Aorta (tissue), 5 donors: ENCODE results near the gene TSHZ3. TPM values are rescaled to one million over a fixed set of nuclear protein-coding genes. Genes with fewer than 3 reads are reported as not detected.

Source experiments
- ATAC-seq: fragments of 200-7000 bp; cut with Tn5 transposase; one replicate; pipeline ENCODE4 v1.9.1; 2022; ENCODE audit warnings: moderate library complexity; ENCODE audit not compliant: low FRiP score
- DNase-seq, 2 donors: peaks; one replicate each; pipeline ENCODE4 v3.0.0-alpha.2; 2020
- H3K27ac ChIP-seq, 2 donors: one replicate each; pipeline ENCODE4 v1.5.1; 2013; ENCODE audit warnings: low read length in 2 of 2, mild to moderate bottlenecking in 2 of 2, moderate library complexity in 2 of 2, control low read depth in 1 of 2, inconsistent platforms in 1 of 2, low read depth in 1 of 2
- H3K27me3 ChIP-seq, 2 donors: one replicate each; pipeline ENCODE4 v1.6.1; 2013; ENCODE audit warnings: control low read depth in 1 of 2, low read length in 1 of 2, mild to moderate bottlenecking in 1 of 2, moderate library complexity in 1 of 2; ENCODE audit not compliant: insufficient read depth in 2 of 2, control insufficient read depth in 1 of 2
- H3K36me3 ChIP-seq, 2 donors: one replicate each; pipeline ENCODE4 v1.6.1; 2013; ENCODE audit warnings: control low read depth in 1 of 2, low read length in 1 of 2, mild to moderate bottlenecking in 1 of 2; ENCODE audit not compliant: insufficient read depth in 2 of 2, control insufficient read depth in 1 of 2
- H3K4me1 ChIP-seq, 2 donors: one replicate each; pipeline ENCODE4 v1.6.1; 2013; ENCODE audit warnings: low read length in 2 of 2, control low read depth in 1 of 2, mild to moderate bottlenecking in 1 of 2, moderate library complexity in 1 of 2; ENCODE audit not compliant: insufficient read depth in 2 of 2, control insufficient read depth in 1 of 2
- H3K4me3 ChIP-seq, 2 donors: one replicate each; pipeline ENCODE4 v1.5.1; 2013; ENCODE audit warnings: low read length in 2 of 2, control low read depth in 1 of 2, mild to moderate bottlenecking in 1 of 2
- H3K9me3 ChIP-seq: one replicate; pipeline ENCODE4 v1.6.1; 2013; ENCODE audit warnings: mild to moderate bottlenecking, low read length; ENCODE audit not compliant: control insufficient read depth
- WGBS, 2 donors: extraction: QIAGEN DNeasy Blood & Tissue Kit; methylation state at CpG; one replicate each; pipeline ENCODE4 v1.1.7; 2013; 5-methylcytosine and 5-hydroxymethylcytosine counted together
- intact Hi-C, 2 donors: fragments of 100-400 bp; cut with DNase I; formaldehyde crosslinking; loops; one replicate each; pipeline versions ENCODE4 v1.14.2 to v1.15.0; 2022
- polyA plus RNA-seq, 2 donors: library from polyadenylated mRNA; stranded (reverse); fragments of 200-250 nt; gene quantifications; one replicate each; pipeline ENCODE4 v1.2.3, GENCODE V29; 2013
- total RNA-seq, 2 donors: library from RNA; stranded (reverse); fragmentation: NEBNext Ultra II Directional; extraction: Animal tissue kit (Norgen Biotek cat#: 25700); gene quantifications; one replicate each; pipeline ENCODE4 v1.2.1, GENCODE V29; 2021
- donor health status: healthy with polysubstance abuse.
- donor health status: Bipolar disorder and iron deficiency.
- donor health status: DM: no; HTN: no; CAD: no.
- donor health status: DM: no; HTN: no; CAD: no.
- donor health status: DM: yes; HTN: yes; CAD: no.

TSHZ3 gene
- total and polyA plus RNA-seq, 4 donors = 3.0 to 20.6 (median 10.8) TPM

- Histone ChIP-seq H3K36me3 (no peaks in the 10 kb centered on the region), H3K9me3 (no peaks in the 10 kb centered on the region), H3K27ac (no peak overlapping the region), H3K4me1 (no peaks in the 10 kb centered on the region), H3K4me3 (no peak overlapping the region), H3K27me3 (no peaks in the 10 kb centered on the region)
- ATAC-seq (no peak), DNase-seq (no peak)
- intact Hi-C loops = no loop called here
- WGBS, 2 donors = 63 to 68% methylated on average over 13 of the region's 13 CpGs
These were observed 93.9 kb downstream of the TSHZ3 start for GRCh38 chr19:31255174-31255799.

- no peaks in the 10 kb centered on the region for H3K9me3 ChIP-seq
- ATAC-seq = no peak
- H3K27me3 ChIP-seq = no peaks in the 10 kb centered on the region
- no peak overlapping the region for H3K27ac ChIP-seq
- intact Hi-C loops = no loop called here
- WGBS, 2 donors = 81 to 82% methylated on average over 4 of the region's 4 CpGs
- no peak overlapping the region for H3K4me3 ChIP-seq
- no peaks in the 10 kb centered on the region for H3K36me3 ChIP-seq
- no peaks in the 10 kb centered on the region for H3K4me1 ChIP-seq
- DNase-seq = no peak
These were observed 94.6 kb downstream of the TSHZ3 start for GRCh38 chr19:31254611-31255010.

- no peak overlapping the region for H3K27ac ChIP-seq
- no peak for ATAC-seq
These were observed 95.1 kb downstream of the TSHZ3 start for GRCh38 chr19:31254180-31254551.

GRCh38 chr19:31253526-31254179, 95.6 kb downstream of the TSHZ3 start:
- no peaks in the 10 kb centered on the region for H3K4me1 ChIP-seq
- intact Hi-C loops = no loop called here
- no peaks in the 10 kb centered on the region for H3K27me3 ChIP-seq
- 70 to 74% methylated on average over 6 of the region's 6 CpGs for WGBS, 2 donors
- no peak for DNase-seq
- H3K27ac ChIP-seq = no peak overlapping the region
- no peaks in the 10 kb centered on the region for H3K36me3 ChIP-seq
- no peak for ATAC-seq
- no peak overlapping the region for H3K4me3 ChIP-seq
- H3K9me3 ChIP-seq = no peaks in the 10 kb centered on the region

More at GRCh38 chr19:31254180-31254551, 95.1 kb downstream of the TSHZ3 start:
- DNase-seq = no peak
- no peaks in the 10 kb centered on the region for H3K36me3 ChIP-seq
- no peaks in the 10 kb centered on the region for H3K27me3 ChIP-seq
- no peak overlapping the region for H3K4me3 ChIP-seq
- H3K4me1 ChIP-seq = no peaks in the 10 kb centered on the region
- WGBS, 2 donors = 7 to 11% methylated on average over 7 of the region's 7 CpGs
- no peaks in the 10 kb centered on the region for H3K9me3 ChIP-seq
- intact Hi-C loops = no loop called here

GRCh38 chr19:31252441-31252840, 96.8 kb downstream of the TSHZ3 start:
- Histone ChIP-seq H3K36me3 (no peaks in the 10 kb centered on the region), H3K4me1 (no peaks in the 10 kb centered on the region), H3K27ac (no peak overlapping the region), H3K4me3 (no peak overlapping the region), H3K9me3 (no peaks in the 10 kb centered on the region), H3K27me3 (no peaks in the 10 kb centered on the region)
- WGBS, 2 donors = 84 to 85% methylated on average over 2 of the region's 2 CpGs
- no peak for DNase-seq
- ATAC-seq = no peak
- intact Hi-C loops = no loop called here

GRCh38 chr19:31249217-31249616, 100.0 kb downstream of the TSHZ3 start:
- no peak overlapping the region for H3K27ac ChIP-seq
- no peak overlapping the region for H3K4me3 ChIP-seq
- no peaks in the 10 kb centered on the region for H3K9me3 ChIP-seq
- DNase-seq (no peak), ATAC-seq (no peak)
- 85 to 90% methylated on average over 9 of the region's 9 CpGs for WGBS, 2 donors
- intact Hi-C loops = no loop called here
- H3K27me3 ChIP-seq = no peaks in the 10 kb centered on the region
- H3K36me3 ChIP-seq = no peaks in the 10 kb centered on the region
- H3K4me1 ChIP-seq = no peaks in the 10 kb centered on the region

GRCh38 chr19:31235806-31236205, 113.4 kb downstream of the TSHZ3 start:
- intact Hi-C loops = no loop called here
- no peaks in the 10 kb centered on the region for H3K36me3 ChIP-seq
- no peak for ATAC-seq
- H3K27me3 ChIP-seq = no peaks in the 10 kb centered on the region
- H3K4me3 ChIP-seq = no peak overlapping the region
- no peaks in the 10 kb centered on the region for H3K9me3 ChIP-seq
- WGBS, 2 donors = 74 to 77% methylated on average over 4 of the region's 4 CpGs
- no peaks in the 10 kb centered on the region for H3K4me1 ChIP-seq
- DNase-seq = no peak
- H3K27ac ChIP-seq = no peak overlapping the region

- DNase-seq (no peak), ATAC-seq (no peak)
- 43 to 52% methylated on average over 4 of the region's 4 CpGs for WGBS, 2 donors
- Histone ChIP-seq H3K27me3 (no peaks in the 10 kb centered on the region), H3K27ac (no peak overlapping the region), H3K4me3 (no peak overlapping the region), H3K9me3 (no peaks in the 10 kb centered on the region), H3K4me1 (no peaks in the 10 kb centered on the region), H3K36me3 (no peaks in the 10 kb centered on the region)
- intact Hi-C loops = no loop called here
These were observed 115.9 kb downstream of the TSHZ3 start for GRCh38 chr19:31233295-31233800.

GRCh38 chr19:31232871-31233270, 116.4 kb downstream of the TSHZ3 start:
- DNase-seq = no peak
- Histone ChIP-seq H3K4me3 (no peak overlapping the region), H3K27ac (no peak overlapping the region), H3K4me1 (no peaks in the 10 kb centered on the region), H3K27me3 (no peaks in the 10 kb centered on the region), H3K9me3 (no peaks in the 10 kb centered on the region), H3K36me3 (no peaks in the 10 kb centered on the region)
- 55 to 56% methylated on average over 3 of the region's 3 CpGs for WGBS, 2 donors
- intact Hi-C loops = no loop called here
- ATAC-seq = no peak
